HUDEP-2 (cell line): Measurements from ENCODE around the gene TAS2R19.

Source experiments
- DNase-seq, 76 experiments: peaks; one replicate each; lab custom pipeline; 2025; ENCODE audit not compliant: unreplicated experiment in 76 of 76; lab: John Stamatoyannopoulos, UW

Gene TAS2R19

DNA sequence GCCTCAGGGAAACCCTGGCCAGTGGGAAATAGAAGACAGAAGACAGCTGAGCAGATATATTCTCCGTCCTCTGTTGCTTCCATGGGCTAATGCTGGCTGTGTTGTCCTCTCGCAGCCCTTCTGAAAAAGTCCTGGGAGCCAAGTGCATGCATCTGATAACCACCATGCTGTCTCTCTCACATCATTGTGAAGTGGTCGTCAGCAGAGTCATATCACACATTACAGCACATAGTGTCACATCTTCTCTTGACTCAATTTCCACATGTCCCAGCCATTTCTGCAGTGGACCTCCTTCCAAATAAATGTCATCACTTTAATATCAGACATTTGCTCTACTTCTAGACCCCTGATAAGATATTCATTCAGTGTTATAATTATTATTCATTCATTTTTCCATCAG, 28.1 kb downstream of the TAS2R19 start:
- no peak for DNase-seq

DNA sequence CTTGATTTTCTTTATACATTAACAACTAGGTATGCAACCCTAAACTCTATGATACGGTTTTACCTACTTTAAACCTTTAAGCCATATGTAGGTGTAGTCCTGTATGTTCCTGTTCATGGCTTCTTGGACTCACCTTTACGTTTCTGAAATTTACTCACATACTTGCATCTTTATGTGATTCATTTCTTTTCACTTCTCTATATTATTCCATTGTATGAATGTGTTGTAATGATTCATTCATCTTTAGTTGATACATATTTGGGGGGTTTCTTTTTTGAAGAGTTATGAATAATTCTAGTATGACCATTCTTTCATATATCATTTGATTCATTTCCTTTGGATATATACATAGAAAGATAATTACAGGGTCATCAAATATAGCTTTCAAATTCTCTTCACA, 33.3 kb downstream of the TAS2R19 start:
- DNase-seq = no peak

- DNase-seq = no peak
These were observed 35.6 kb downstream of the TAS2R19 start, which contains the start of gene TAS2R50 for GRCh38 chr12:10986812-10987211. Gene TAS2R50, minus strand, starts transcription at chr12:10986912. Its CDS starts 52 bp downstream, at chr12:10986860.

DNA sequence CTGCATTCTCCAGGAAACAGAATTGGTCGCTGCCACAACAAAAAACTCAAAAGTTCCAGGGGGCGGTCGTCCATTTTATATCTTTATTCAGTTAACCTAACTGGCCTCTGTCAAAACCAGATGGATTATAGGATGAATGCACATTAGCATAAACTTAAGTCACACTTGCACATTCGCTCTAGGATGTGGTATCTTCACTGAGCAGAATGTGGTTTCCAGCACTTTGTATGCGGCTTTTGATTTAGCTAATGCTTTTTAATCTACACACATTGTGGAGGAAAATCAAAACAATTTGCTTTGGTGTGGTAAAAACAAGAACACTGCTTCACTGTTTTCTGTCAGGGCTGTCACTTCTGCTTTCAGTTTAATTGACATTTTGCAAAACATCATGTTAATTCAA, 40.2 kb downstream of the TAS2R19 start:
- no peak for DNase-seq

- no peak for DNase-seq
These were observed 47.5 kb downstream of the TAS2R19 start for GRCh38 chr12:10974965-10975364.
